DND-41 (cell line): Measurements from ENCODE around the gene RBL1.

Experiments
- CTCF ChIP-seq: IDR thresholded peaks from 2 replicates; pipeline ENCODE4 v1.5.1; 2012; ENCODE audit warnings: borderline replicate concordance, low read length, moderate library complexity, mild to moderate bottlenecking; ENCODE audit not compliant: poor library complexity, severe bottlenecking; ENCODE audit errors: extremely low read depth
- EZH2 ChIP-seq: IDR thresholded peaks from 3 replicates; pipeline ENCODE4 v1.6.1; 2012; ENCODE audit warnings: borderline replicate concordance, low read depth, mild to moderate bottlenecking, moderate library complexity, low read length, inconsistent platforms; ENCODE audit not compliant: severe bottlenecking

GRCh38 chr20:37114012-37114411 is 18.2 kb upstream of the RBL1 start:
- no peak for TF ChIP-seq CTCF
- no peak for TF ChIP-seq EZH2
